HG03095 (cell line): ENCODE results near the gene THSD4.

Experiments used
- ATAC-seq: cut with Tn5 transposase; IDR thresholded peaks from one replicate; pipeline ENCODE4 v1.9.1; 2021; ENCODE audit warnings: moderate library complexity; ENCODE audit not compliant: unreplicated experiment

THSD4 gene

DNA sequence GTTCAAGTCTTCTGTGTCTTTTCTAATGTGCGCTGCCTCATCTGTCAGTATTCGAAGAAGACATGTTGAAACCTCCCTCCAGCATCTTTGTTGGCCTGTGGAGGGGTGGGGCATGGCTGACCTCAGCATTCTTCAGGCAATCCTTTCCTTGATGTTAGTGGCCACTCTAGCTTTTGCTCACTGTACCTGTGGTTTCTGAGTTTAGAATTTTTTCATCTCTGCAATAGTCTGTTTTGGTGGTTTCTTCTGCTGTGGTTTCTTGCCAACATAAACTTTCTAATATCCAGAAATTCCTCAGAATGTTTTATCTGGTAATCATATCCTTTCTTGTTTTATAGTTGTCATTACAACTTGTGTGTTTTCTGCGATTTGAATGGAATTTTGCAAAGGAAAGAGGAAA, 443.8 kb downstream of the THSD4 start:
- ATAC-seq: no peak

DNA sequence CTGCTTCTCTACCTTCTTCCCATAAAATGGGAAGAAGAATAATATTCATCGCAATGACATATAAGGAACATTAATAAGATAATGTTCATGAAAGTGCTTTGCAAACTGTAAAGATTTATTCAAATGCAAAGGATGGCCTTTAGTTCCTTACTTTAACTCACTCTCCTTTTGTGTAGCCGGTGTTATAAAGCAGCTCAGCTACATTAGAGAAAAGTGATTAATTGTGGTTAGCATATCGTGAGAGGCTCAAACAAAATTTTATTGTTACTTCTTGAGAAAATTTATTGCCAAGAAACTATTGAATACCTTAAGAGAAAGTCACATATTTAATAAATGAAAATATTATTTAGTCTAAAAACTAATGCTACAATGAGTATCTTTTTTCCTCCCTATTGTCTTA, 444.3 kb downstream of the THSD4 start:
- ATAC-seq: no peak

DNA sequence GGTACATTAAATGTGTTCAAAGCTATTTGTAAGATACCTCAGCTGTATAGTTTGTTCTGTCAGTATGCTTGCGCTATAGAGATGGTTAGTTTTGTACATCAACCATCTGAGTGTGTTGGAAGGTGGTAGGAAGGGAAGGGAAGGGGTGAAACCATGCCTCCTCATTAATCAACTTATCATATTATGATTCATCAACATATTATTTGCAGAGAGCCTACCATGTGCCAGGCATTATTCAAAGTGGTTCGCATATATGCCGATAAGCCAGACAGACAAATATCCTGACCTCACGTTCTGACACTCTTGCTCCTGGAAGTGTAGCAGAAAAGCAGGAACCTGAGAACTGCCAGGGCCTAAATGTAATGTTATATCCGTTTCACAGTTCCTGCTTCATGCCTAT, 447.0 kb downstream of the THSD4 start:
- ATAC-seq: no peak

DNA sequence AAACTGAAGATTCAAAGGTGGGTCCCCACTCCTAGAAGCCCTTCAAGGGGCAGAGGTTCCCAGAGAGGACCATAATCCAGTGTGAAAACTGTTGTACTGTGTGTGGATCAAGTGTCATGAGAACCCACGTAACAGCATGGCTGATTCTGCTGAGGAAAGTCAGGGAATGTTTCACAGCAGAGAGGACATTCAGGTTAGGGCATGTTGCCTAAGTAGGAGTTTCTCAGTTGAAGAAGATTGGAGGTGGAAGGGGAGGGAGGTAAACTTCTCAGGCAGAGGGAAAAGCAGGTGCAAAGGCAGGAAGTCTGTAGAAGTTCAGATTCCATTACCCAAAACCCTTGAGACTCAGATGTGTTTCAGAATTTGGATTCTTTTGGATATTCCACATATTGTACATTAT, 448.9 kb downstream of the THSD4 start:
- ATAC-seq: no peak

DNA sequence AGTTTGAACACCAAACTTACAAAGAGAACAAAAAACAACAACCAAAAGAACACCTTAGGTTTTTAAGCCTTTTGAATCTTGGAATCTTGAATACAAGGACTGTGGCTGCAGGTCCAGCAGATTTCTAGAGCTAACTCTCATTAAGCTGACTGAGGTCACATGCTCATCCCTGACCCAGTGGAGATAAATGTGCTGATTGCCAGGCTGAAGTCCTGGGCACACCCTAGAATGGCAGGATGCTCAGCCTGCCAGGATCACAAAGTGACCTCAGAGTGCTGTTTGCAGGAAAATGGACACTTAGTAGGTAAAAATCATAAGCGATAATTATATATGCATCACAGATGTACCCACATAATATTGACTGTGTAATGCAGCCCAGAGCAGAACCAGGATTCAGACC, 449.7 kb downstream of the THSD4 start:
- ATAC-seq: no peak

DNA sequence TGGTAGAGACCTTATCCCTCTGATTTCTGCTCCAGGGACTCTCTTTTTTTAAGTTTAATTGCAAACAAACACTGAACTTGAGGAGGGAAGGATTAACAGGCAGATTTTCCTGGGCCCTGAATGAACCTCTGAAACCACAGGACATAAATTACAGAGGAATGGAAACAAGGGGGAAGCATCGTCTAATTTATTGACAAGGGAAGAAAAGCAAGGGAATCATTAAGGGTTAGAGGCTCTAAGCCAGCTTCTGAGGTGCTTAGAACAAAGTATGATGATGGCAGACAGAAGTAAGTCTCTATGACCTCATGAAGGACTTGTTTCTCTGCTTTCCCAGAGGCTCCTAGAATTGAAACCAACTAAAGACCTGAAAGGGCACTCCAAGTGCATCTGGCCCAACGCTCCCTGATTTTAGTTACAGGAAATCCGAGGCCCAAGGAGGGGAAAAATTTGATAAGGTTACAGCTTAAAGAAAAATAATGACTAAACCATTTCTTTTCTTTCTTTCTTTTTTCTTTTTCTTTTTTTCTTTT, 450.4 kb downstream of the THSD4 start:
- no peak for ATAC-seq

DNA sequence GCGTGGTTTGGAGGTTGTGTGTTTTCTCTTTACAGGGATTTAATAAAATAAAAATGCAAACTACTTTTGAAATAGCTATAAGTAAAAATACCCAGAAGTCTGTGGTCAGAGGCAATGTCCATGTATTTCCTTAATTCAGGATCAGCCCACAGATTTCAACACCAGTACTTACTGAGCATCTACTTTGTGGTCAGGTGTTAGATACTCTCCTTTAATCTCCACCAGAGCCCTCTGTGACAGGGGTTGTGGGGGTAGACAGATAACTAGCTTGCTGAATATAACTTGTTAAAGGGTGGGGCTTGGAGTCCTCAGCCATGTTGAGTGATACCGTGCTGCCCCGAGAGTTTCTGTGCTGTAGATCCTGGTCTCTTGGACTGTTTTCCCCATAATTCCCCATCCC, 451.0 kb downstream of the THSD4 start:
- no peak for ATAC-seq

DNA sequence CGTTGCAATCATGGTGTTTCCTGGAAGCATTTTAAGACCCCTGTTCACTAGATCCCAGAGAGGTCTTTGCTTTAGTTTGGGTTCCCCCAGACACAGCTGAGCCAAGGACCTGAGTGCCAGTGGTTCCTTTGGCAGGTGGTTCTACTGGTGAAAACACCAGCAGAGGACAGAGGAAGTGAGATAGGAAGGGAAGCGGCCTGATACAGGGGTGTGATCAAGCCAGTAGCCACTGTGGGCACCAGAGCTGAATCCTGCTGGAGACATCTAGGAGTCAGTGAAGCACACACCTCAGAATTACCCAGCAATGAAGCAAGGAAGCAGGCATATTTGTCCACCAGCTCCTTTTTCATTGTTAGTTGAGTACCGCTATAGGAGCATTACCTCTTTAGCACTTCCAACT, 451.9 kb downstream of the THSD4 start:
- ATAC-seq: no peak

DNA sequence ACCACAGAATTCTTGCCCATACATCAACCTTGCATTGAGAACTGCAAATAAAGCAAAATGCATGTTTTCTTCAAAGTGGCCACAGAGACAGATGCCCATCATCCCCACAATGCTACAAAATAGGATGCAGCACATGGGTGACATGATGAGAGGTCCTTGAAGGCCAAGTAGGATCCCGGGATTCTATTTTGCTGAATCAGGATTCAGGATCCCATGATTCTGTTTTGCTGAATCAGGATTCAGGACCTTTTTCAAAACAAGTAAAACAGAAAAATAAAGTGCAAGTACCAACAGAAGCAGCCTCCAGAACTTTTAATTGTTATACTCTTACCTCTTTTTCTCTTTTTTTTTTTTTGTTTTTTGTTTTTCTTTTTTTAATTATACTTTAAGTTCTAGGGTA, 453.0 kb downstream of the THSD4 start:
- ATAC-seq: no peak

DNA sequence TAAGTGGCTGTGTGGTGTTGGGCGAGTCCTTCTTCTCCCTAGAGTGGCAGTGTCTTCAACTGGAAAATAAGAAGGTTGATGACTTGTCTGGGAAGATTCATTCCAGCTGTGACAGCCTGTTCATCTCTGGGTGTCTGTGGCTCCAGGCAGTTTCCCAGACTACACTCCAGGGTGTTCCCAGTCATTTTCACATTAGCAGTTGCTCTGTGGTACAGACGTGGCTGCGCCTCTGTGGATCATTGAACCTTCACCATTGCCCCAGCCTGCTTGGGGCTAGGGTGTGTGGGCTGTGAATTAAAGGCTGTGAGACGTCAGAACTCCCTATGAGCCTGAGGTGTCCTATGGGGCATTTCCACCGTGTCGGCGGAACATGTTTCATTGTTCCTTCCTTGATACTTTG, 455.5 kb downstream of the THSD4 start:
- no peak for ATAC-seq

DNA sequence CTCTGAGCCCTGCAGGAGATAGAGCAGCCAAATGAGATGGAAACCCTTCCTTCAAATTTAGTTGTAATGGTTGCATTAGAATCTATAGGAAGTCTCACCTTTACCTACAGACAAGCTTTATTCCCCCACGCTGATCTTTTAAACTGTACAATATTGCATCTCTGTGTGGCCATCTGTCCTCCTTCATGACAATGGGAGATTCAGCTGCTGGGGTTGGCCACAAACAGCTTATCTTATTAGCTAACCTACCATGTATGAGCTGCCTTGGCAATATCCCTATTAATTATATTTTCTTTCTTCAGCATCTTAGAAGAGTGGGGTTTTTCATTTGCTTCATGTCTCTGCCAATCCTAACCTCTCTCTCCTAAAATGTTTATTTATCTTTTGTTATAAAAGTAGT, 456.4 kb downstream of the THSD4 start:
- ATAC-seq: no peak

DNA sequence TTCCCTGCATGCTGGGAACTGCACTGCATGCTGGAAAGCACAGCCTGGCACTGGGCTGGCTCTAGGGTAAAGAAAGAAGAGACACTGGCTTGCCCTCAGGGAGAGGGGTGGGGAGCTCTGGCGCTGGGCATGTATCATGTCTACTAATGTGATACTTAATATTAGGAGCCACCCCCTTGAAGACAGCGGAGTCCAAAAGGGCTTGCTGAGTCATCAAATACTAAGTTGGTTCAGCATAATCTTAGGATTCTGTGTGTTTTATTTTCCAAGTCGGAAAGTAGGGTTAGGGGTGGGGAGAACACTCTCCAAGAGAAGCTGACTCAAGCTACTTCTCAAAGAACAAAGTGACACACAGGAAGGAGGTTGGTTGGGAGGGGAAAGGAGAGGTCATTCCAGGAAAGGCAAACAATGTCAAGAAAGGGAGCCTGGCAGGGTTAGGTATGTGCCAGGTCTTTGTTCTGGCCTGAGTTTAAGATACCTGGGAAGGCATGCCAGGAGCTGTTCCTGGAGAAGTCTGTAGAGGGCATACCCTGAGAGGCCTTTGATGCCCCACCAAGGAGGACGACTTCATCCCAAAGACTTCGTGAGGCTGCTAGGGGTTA, 457.3 kb downstream of the THSD4 start:
- no peak for ATAC-seq

DNA sequence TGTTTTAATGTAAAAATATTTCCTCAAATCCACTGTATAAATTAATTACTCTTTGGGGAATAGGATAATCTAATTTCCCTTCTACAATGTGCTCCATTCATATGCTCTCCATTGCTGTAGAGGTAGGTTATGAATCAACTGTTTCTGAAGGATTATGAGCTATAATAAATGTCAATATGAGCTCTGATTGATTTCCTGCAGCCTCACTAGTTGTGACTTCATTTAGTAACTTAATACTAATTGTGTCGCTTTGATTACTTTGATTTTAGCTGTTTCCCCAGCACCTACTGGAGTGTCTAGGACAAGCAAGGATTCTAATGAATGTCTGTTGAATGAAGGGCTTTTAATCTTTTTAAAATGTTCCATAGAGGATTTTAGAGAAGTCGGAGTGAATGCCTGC, 458.3 kb downstream of the THSD4 start:
- ATAC-seq: no peak

DNA sequence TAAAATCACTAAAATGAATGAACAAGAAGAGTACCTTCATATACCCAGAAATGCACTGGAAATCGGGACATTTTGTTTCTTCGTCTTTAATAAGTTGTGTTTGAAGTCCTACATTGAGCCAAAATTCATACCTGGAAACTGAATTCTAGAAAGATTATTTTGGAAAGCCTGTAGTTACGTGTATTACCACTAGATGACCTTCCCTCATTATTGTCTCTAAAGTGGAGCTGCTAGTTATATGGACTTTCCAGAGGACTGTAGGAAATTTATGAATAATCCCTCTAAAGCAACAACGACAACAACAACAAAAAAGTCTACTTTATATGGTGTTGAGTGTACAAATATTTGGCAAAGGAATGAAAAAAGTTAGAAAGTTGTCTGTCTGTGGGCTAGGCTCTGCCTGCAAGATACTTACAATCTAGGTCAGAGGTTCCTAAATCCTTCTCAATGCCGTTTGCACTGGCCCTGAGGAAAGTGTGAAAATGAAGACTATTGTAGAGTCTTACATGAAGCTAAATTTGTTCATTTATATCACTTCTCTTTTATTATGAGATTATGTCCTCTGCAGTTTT, 460.3 kb downstream of the THSD4 start:
- ATAC-seq: no peak

DNA sequence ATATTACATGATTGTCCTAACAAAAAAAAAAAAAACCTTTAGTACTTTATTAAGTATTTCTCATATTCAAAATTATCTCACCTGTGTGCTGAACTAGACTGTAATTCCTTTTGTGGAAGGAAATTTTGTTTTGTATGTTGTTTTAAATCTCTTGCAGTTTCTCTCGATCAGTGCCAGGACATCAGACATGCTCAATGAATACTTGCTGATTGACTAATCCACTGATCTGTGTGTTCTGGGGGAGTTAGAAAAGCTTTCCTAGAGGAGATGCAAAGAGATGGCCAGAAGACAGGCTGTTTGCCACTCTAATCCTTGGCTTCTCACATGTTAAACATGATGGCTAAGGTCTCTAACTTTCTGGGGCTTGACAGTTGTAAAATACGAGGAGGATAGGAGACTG, 461.8 kb downstream of the THSD4 start:
- no peak for ATAC-seq

DNA sequence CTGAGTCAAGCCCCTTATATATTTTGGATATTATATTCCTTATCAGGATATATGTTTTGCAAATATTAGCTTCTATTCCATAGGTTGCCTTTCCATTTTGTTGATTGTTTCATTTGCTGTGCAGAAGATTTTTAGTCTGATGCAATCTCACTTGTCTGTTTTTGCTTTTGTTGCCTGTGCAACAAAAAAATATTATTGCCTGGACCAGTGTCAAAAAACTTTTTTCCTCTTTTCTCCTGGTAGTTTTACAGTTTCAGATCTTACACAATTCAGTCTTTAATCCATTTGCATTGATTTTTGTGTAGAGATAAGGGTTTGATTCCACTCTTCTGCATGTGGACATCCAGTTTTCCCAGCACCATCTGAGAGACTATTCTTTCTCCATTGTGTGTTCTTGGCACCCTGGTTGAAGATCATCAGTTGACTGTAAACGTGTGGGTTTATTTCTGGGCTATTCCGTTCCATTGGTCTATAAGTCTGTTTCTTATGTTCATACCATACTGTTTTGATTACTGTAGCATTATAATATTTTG, 466.2 kb downstream of the THSD4 start:
- ATAC-seq: no peak

DNA sequence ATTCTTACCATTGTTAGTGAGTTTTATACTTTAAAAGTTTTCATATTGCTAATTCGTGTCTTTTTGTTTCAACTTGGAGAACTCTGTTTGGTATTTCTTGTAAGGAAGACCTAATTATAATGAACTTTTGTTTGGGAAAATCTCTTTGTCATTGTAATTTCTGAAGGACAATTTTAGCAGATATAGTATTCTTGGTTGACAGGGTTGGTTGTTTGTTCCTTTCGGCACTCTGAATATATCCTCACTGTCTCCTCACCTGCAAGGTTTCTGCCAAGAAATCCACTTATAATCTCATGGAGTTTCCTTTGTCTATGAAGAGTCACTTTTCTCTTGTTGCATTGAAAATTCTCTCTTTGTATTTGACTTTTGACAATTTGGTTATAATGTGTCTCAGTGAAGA, 469.9 kb downstream of the THSD4 start:
- ATAC-seq: no peak

DNA sequence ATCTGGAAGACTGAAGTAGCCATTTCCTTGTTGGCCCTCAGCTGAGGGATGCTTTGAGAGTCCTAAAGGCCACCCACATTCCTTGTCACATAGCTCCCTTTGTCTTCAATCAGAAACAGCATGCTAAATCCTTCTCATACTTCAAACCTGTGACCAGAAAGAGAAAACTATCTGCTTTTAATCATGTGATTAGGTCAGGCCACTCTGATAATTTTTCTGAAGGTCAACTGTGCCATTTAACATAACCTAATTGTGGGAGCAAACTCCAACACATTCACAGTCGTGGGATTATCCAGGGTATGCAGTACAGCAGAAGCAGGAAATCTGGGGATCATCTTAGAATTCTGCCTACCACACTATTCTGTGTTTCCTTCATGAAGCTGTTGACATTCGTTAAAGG, 471.2 kb downstream of the THSD4 start:
- no peak for ATAC-seq

DNA sequence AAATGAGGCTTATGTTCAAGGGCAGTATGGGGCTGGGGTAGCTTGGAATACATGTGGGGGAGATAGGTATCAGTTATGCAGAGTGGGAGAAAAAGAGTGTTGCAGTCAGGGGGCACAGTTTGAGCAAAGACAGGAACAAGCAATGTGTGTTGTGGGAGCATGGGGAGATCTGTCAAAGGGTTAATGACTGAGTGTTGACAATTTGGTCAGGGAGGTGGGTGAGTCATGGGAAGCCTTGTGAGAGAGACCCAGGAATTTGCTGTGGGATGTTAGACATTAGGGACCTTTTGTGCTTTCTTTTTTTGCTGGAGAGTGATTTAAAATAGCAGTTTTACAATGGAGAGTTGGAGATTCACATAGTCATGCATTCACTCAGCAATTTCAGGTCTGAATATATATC, 473.5 kb downstream of the THSD4 start:
- no peak for ATAC-seq

DNA sequence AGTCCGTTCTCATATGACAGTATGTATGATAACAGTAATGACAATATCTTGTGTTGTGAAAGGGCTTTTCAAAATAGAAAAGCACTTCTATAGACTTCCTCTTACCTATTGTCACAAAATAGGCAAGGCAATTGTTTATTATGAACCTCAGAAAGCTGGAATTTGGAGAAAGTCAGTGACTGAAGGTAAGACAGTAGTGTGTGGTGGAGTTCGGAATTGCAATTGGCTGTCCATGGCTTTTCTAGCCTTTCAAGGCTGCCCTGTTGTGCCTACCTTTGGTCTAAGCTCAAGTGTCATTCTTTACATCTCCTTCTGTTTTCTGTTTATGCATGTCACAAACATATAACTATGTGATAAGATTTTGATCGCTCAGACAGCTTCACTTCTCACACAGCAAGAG, 475.8 kb downstream of the THSD4 start:
- ATAC-seq: no peak

DNA sequence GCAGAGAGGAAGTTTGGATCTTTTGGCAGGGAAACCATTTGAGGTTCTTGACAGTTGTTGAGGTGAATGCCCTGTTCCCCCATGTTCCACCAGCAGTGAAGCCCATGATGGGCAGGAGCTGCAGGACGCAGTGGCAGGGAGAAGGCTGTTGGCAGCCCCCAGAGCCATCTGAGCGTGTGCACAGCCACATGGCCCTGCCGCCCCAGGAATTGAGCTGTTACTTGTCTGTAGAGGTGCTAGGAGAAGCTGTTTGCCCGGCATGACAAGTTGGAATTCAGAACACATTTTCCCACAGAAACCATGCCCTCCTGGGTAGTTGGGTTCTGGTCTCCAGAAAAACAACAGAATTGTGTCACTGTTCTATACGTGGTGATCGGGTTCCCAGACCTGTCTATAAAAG, 476.9 kb downstream of the THSD4 start:
- ATAC-seq: no peak

DNA sequence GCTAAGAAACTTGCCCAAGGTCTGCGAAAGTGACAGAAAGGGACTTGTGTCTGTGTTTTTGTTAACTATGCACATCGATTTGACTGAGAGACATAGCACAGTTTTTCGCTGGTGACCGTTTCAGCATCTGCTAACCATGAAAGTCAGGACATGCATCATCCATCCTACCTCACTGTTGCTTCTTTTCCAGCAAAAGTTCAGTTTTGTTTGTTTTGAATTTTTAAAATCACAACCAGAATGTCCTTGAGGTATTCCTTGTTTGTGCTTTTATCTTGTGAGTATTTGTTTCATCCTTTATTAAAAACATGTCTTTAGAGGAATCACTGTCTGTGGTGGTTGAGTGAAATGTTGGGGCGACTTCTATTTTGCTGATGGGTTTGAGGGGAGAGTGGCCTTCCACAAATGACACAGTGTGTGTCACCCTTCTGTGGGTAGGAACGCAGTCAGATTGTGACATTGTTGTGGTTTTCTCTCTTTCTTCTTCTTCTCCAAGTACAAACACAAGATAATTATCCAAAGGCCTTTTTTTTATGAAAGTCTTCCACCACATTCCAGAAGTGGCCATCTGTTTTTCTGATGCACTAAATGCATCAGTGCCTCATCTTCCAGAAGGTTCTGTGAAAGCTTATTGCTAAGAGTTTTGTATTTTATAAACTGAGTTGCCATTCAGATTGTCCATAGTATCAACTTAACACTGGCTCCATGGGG, 480.7 kb downstream of the THSD4 start:
- no peak for ATAC-seq
